Brain microvascular endothelial cell (primary cell): Measurements from ENCODE around the gene CPXM1.

Experiments
- DNase-seq: peaks from one replicate; pipeline ENCODE4 v3.0.0-alpha.2; 2020
- H3K27ac ChIP-seq: fragments of 250-450 bp; sonication (Bioruptor Pico); 2 replicates; pipeline ENCODE4 v1.5.1; 2020; ENCODE audit warnings: mild to moderate bottlenecking, moderate library complexity
- H3K27me3 ChIP-seq: fragments of 250-450 bp; sonication (Bioruptor Pico); replicated peaks from 2 replicates; pipeline ENCODE4 v1.5.1; 2020; ENCODE audit warnings: mild to moderate bottlenecking
- H3K36me3 ChIP-seq: fragments of 250-450 bp; sonication (Bioruptor Pico); replicated peaks from 2 replicates; pipeline ENCODE4 v1.5.1; 2020; ENCODE audit warnings: mild to moderate bottlenecking
- H3K4me3 ChIP-seq: 2 replicates; pipeline ENCODE4 v1.5.1; 2011; ENCODE audit warnings: low read depth, mild to moderate bottlenecking, control low read depth, low read length, moderate library complexity
- CTCF ChIP-seq: IDR thresholded peaks from 2 replicates; pipeline ENCODE4 v1.5.1; 2011; ENCODE audit warnings: low read depth, mild to moderate bottlenecking, moderate library complexity, low read length, control low read depth, inconsistent platforms; ENCODE audit errors: missing control alignments
- in situ Hi-C: cut with HindIII; loops from 2 replicates; pipeline ENCODE4 v1.10.0; 2017; ENCODE audit warnings: low sequenced_read_pairs, low pct_ligation_motif_present

The CPXM1 gene

DNA sequence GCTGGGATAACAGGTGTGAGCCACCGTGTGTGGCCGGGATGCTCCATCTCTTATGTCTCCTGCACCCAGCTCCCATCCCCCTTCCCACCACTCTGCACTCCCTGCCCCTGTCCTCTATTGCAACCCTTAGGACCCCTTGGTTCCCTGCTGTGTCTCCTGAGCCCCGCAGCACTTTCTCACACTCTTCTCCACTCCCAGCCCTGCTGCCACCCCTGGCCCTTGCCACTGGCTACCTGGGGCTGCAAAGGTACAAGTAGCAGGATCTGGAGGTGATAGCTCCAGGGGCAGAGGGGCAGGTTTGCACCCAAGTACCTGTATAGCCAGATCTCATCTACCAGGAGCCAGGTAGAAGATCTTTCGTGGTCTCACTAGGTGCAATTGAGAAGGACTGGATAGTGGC lies 6.6 kb upstream of the CPXM1 start:
- no peak for TF ChIP-seq CTCF
- Histone ChIP-seq H3K27ac (no peak overlapping the region), H3K27me3 (peaks cover 43% of the 10 kb centered on the region), H3K4me3 (no peak overlapping the region), H3K36me3 (no peaks in the 10 kb centered on the region)
- in situ Hi-C loops, result no loop called here
- DNase-seq, result no peak

GRCh38 chr20:2806351-2806701 lies 5.9 kb upstream of the CPXM1 start:
- no peak overlapping the region for H3K27ac ChIP-seq
- H3K4me3 ChIP-seq, result no peak overlapping the region
- no peak for TF ChIP-seq CTCF
- in situ Hi-C loops, result no loop called here
- no peak for DNase-seq
- H3K36me3 ChIP-seq, result no peaks in the 10 kb centered on the region
- peaks cover 48% of the 10 kb centered on the region for H3K27me3 ChIP-seq

- DNase-seq, result no peak
- H3K4me3 ChIP-seq, result no peak overlapping the region
- no peak for TF ChIP-seq CTCF
- no peaks in the 10 kb centered on the region for H3K36me3 ChIP-seq
- in situ Hi-C loops, result no loop called here
- H3K27me3 ChIP-seq, result peaks cover 53% of the 10 kb centered on the region
- no peak overlapping the region for H3K27ac ChIP-seq
Observed at GRCh38 chr20:2805689-2806350, 5.4 kb upstream of the CPXM1 start.

GRCh38 chr20:2804852-2805688 lies 4.6 kb upstream of the CPXM1 start:
- Histone ChIP-seq H3K4me3 (no peak overlapping the region), H3K36me3 (no peaks in the 10 kb centered on the region), H3K27me3 (peaks cover 59% of the 10 kb centered on the region), H3K27ac (no peak overlapping the region)
- TF ChIP-seq CTCF, result no peak
- DNase-seq, result no peak
- in situ Hi-C loops, result no loop called here

DNA sequence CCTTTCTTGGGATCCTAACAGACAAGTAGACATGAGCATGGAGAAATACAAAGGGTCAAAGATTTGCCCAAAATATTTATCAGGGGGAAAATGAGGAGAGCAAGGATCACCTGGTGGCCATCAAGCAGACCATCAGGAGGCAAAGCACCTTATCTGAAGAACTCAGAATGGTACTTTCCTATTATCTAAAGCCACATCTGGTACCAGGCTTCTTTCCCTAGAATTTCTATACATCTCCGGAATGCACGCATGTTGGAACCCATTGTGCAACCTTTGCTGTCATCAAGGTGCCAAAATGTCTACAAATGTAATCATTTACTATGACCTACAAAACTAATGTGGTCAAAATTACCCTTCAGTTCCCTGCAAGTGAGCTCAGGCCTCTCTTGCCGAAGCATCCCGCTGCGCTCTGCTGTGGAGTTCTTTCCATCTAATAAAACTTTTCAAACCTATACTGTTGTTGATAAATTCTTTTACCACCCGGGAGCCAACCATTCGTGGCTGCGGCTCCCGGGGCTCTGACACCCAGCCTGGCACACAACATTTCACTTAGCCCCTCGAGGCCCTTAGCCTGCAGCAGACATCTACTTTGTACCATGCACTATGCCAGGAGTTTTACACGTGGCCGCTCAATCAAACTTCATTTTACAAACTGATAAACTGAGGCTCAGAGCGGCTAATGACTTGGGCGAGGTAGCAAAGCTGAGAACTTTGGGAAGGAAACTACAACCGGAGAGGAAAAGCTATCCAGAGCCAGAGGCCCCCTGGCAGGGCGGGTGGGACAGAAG lies 3.8 kb upstream of the CPXM1 start:
- Histone ChIP-seq H3K36me3 (no peaks in the 10 kb centered on the region), H3K27ac (no peak overlapping the region), H3K27me3 (peaks cover 66% of the 10 kb centered on the region), H3K4me3 (no peak overlapping the region)
- in situ Hi-C loops, result no loop called here
- no peak for TF ChIP-seq CTCF
- no peak for DNase-seq
